HL-60/S4 treated with retinoic acid at 250 ng/mL for 4 days and 3 days (cell line): Measurements from ENCODE around the gene FOXG1.

Experiments used
- in situ Hi-C: fragments of 300-500 bp; cut with MboI; formaldehyde crosslinking; loops from 2 replicates; pipeline ENCODE4 v1.7.0; 2022; ENCODE audit warnings: low sequenced_read_pairs

FOXG1 gene

GRCh38 chr14:28761438-28762291, 4.9 kb upstream of the FOXG1 start:
- in situ Hi-C loops, result no loop called here

GRCh38 chr14:28762303-28762954, 4.2 kb upstream of the FOXG1 start:
- in situ Hi-C loops, result no loop called here

GRCh38 chr14:28762955-28763326, 3.6 kb upstream of the FOXG1 start:
- in situ Hi-C loops, result no loop called here

- in situ Hi-C loops, result no loop called here
Measured at GRCh38 chr14:28763751-28764256, 2.8 kb upstream of the FOXG1 start.

GRCh38 chr14:28764257-28765160, 2.1 kb upstream of the FOXG1 start:
- in situ Hi-C loops, result no loop called here

- in situ Hi-C loops, result no loop called here
Measured at GRCh38 chr14:28765169-28765830, 1.3 kb upstream of the FOXG1 start.

- in situ Hi-C loops, result no loop called here
Measured at GRCh38 chr14:28765831-28766468, 637 bp upstream of the FOXG1 start.

GRCh38 chr14:28767030-28767852, 654 bp downstream of the FOXG1 start:
- in situ Hi-C loops, result no loop called here

- in situ Hi-C loops, result no loop called here
Measured at GRCh38 chr14:28767853-28768741, 1.5 kb downstream of the FOXG1 start.

- in situ Hi-C loops, result no loop called here
Measured at GRCh38 chr14:28769276-28769880, 2.8 kb downstream of the FOXG1 start.

GRCh38 chr14:28770061-28770460, 3.5 kb downstream of the FOXG1 start:
- in situ Hi-C loops, result no loop called here

- in situ Hi-C loops, result no loop called here
Measured at GRCh38 chr14:28770630-28771029, 4.0 kb downstream of the FOXG1 start.

- in situ Hi-C loops, result no loop called here
Measured at GRCh38 chr14:28771168-28771567, 4.6 kb downstream of the FOXG1 start.

- in situ Hi-C loops, result no loop called here
Measured at GRCh38 chr14:28772613-28773012, 6.0 kb downstream of the FOXG1 start.

- in situ Hi-C loops, result no loop called here
Measured at GRCh38 chr14:28773176-28773575, 6.6 kb downstream of the FOXG1 start.

GRCh38 chr14:28773861-28774691, 7.5 kb downstream of the FOXG1 start:
- in situ Hi-C loops, result no loop called here
